Progenitor cell of endocrine pancreas (in vitro differentiated cells): Measurements from ENCODE around the gene KIF1A. TPM values are rescaled to one million over a fixed set of nuclear protein-coding genes. Genes with fewer than 3 reads are reported as not detected.

Source experiments
- DNase-seq: peaks from one replicate; pipeline ENCODE4 v3.0.0; 2021; ENCODE audit warnings: low spot score; ENCODE audit not compliant: unreplicated experiment
- H3K27ac Mint-ChIP-seq: 2 replicates; pipeline ENCODE4 v1.8.0; 2021; ENCODE audit warnings: mild to moderate bottlenecking, moderate library complexity, mixed read lengths
- H3K27me3 Mint-ChIP-seq: 2 replicates; pipeline ENCODE4 v1.8.0; 2021; ENCODE audit warnings: mixed read lengths
- H3K36me3 Mint-ChIP-seq: 2 replicates; pipeline ENCODE4 v1.8.0; 2022; ENCODE audit warnings: mixed read lengths; ENCODE audit not compliant: insufficient read depth
- H3K4me1 Mint-ChIP-seq: 2 replicates; pipeline ENCODE4 v1.8.0; 2021; ENCODE audit warnings: low read depth, mixed read lengths
- H3K4me3 Mint-ChIP-seq: 2 replicates; pipeline ENCODE4 v1.8.0; 2021; ENCODE audit warnings: low read depth, mild to moderate bottlenecking, moderate library complexity, mixed read lengths
- H3K9me3 Mint-ChIP-seq: 2 replicates; pipeline ENCODE4 v1.8.0; 2021; ENCODE audit warnings: low read depth, mixed read lengths
- CTCF ChIP-seq: fragments of 200-600 bp; sonication (generic); IDR thresholded peaks from one replicate; pipeline ENCODE4 v1.5.0; 2021; ENCODE audit warnings: antibody characterized with exemption, mild to moderate bottlenecking; ENCODE audit not compliant: unreplicated experiment
- total RNA-seq: library from RNA; stranded (reverse); gene quantifications from 2 replicates; pipeline ENCODE4 v1.2.1, GENCODE V29; 2021

The KIF1A gene
- total RNA-seq, 1 donor from 2014 or later: 132 TPM

GRCh38 chr2:240765007-240765406 lies 55.0 kb downstream of the KIF1A start:
- H3K9me3 Mint-ChIP-seq: no peaks in the 10 kb centered on the region
- DNase-seq: no peak
- H3K4me3 Mint-ChIP-seq: no peak overlapping the region
- H3K4me1 Mint-ChIP-seq: no peaks in the 10 kb centered on the region
- no peaks in the 10 kb centered on the region for H3K27me3 Mint-ChIP-seq
- H3K36me3 Mint-ChIP-seq: peaks cover 3% of the 10 kb centered on the region
- no peak overlapping the region for H3K27ac Mint-ChIP-seq
- TF ChIP-seq CTCF: no peak

GRCh38 chr2:240764605-240765004 lies 55.4 kb downstream of the KIF1A start:
- no peak for TF ChIP-seq CTCF
- Mint-ChIP-seq H3K9me3 (no peaks in the 10 kb centered on the region), H3K4me1 (no peaks in the 10 kb centered on the region), H3K27ac (no peak overlapping the region), H3K4me3 (no peak overlapping the region), H3K27me3 (no peaks in the 10 kb centered on the region), H3K36me3 (peaks cover 4% of the 10 kb centered on the region)
- no peak for DNase-seq

- no peak for TF ChIP-seq CTCF
- Mint-ChIP-seq H3K4me3 (no peak overlapping the region), H3K9me3 (no peaks in the 10 kb centered on the region), H3K4me1 (no peaks in the 10 kb centered on the region), H3K27me3 (no peaks in the 10 kb centered on the region), H3K27ac (no peak overlapping the region), H3K36me3 (peaks cover 11% of the 10 kb centered on the region)
- DNase-seq: no peak
Observed at GRCh38 chr2:240762971-240763370, 57.0 kb downstream of the KIF1A start.

- Mint-ChIP-seq H3K4me3 (no peak overlapping the region), H3K36me3 (peaks cover 11% of the 10 kb centered on the region), H3K9me3 (no peaks in the 10 kb centered on the region), H3K4me1 (no peaks in the 10 kb centered on the region), H3K27me3 (no peaks in the 10 kb centered on the region), H3K27ac (no peak overlapping the region)
- no peak for DNase-seq
- no peak for TF ChIP-seq CTCF
Observed at GRCh38 chr2:240762249-240762648, 57.8 kb downstream of the KIF1A start.

GRCh38 chr2:240760576-240761246 lies 59.3 kb downstream of the KIF1A start:
- no peaks in the 10 kb centered on the region for H3K4me1 Mint-ChIP-seq
- H3K27me3 Mint-ChIP-seq: no peaks in the 10 kb centered on the region
- no peak for TF ChIP-seq CTCF
- H3K4me3 Mint-ChIP-seq: no peak overlapping the region
- H3K36me3 Mint-ChIP-seq: peaks cover 12% of the 10 kb centered on the region
- no peaks in the 10 kb centered on the region for H3K9me3 Mint-ChIP-seq
- H3K27ac Mint-ChIP-seq: no peak overlapping the region
- no peak for DNase-seq
